Right atrium auricular region (tissue), 2 donors: ENCODE data around the gene CORO1A. TPM values are rescaled to one million over a fixed set of nuclear protein-coding genes. Genes with fewer than 3 reads are reported as not detected.
"Not testable (repeated sequence)": the region's sequence is repeated elsewhere in the genome, so short reads cannot be mapped to it uniquely, and the experiment has no call there.

ENCODE experiments used
- DNase-seq: peaks from one replicate; pipeline ENCODE4 v3.0.0-alpha.2; 2019; ENCODE audit warnings: low spot score
- H3K27ac ChIP-seq, 2 donors: fragments of 200-600 bp; sonication (generic); 1 replicate in 1 of 2; 2 replicates in 1 of 2; pipeline ENCODE4 v1.5.1; 2016 to 2019
- H3K27me3 ChIP-seq, 2 donors: fragments of 200-600 bp; sonication (generic); one replicate each; pipeline versions ENCODE4 v1.5.1 to v1.6.0; 2017 to 2019
- H3K36me3 ChIP-seq: fragments of 200-600 bp; sonication (generic); one replicate; pipeline ENCODE4 v1.5.1; 2016
- H3K4me1 ChIP-seq, 2 donors: fragments of 200-600 bp; sonication (generic); one replicate each; pipeline versions ENCODE4 v1.5.1 to v1.6.0; 2017 to 2019
- H3K4me3 ChIP-seq, 2 donors: fragments of 200-600 bp; sonication (generic); 1 replicate in 1 of 2; 2 replicates in 1 of 2; pipeline ENCODE4 v1.5.1; 2017 to 2019; ENCODE audit warnings: mild to moderate bottlenecking in 1 of 2, moderate library complexity in 1 of 2
- H3K9me3 ChIP-seq, 2 donors: fragments of 200-600 bp; sonication (generic); one replicate each; pipeline ENCODE4 v1.5.1; 2019
- CTCF ChIP-seq, 2 donors: fragments of 200-600 bp; sonication (generic); IDR thresholded peaks; one replicate each; pipeline ENCODE4 v1.5.1; 2019; ENCODE audit warnings: antibody characterized with exemption in 2 of 2
- total RNA-seq, 2 donors: library from RNA; depleted of rRNA; stranded (reverse); fragments of >200 nt; gene quantifications; one replicate each; pipeline ENCODE4 v1.1.0, GENCODE V29; 2016

Gene CORO1A
- total RNA-seq, 2 donors from 2014 or later, result 5.4 to 18.6 TPM

- Histone ChIP-seq H3K4me1 (no peaks in the 10 kb centered on the region), H3K27me3 (no peaks in the 10 kb centered on the region), H3K9me3 (no peaks in the 10 kb centered on the region), H3K27ac (no peak overlapping the region), H3K4me3 (no peak overlapping the region), H3K36me3 (no peaks in the 10 kb centered on the region)
- DNase-seq, result no peak
- no peak for TF ChIP-seq CTCF (IDR thresholded peaks at IDR 0.05)
Measured at GRCh38 chr16:30157214-30157613, 26.2 kb upstream of the CORO1A start.

- no peaks in the 10 kb centered on the region for H3K9me3 ChIP-seq
Measured at GRCh38 chr16:30163538-30163937, 19.9 kb upstream of the CORO1A start.

GRCh38 chr16:30166202-30166902 lies 17.1 kb upstream of the CORO1A start:
- Histone ChIP-seq H3K9me3 (no peaks in the 10 kb centered on the region), H3K4me3 (no peak overlapping the region), H3K4me1 (no peaks in the 10 kb centered on the region), H3K27ac (no peak overlapping the region), H3K27me3 (no peaks in the 10 kb centered on the region), H3K36me3 (no peaks in the 10 kb centered on the region)
- TF ChIP-seq CTCF (IDR thresholded peaks at IDR 0.05), result no peak
- no peak for DNase-seq

More at GRCh38 chr16:30163538-30163937, 19.9 kb upstream of the CORO1A start:
- H3K36me3 ChIP-seq, result no peaks in the 10 kb centered on the region
- no peaks in the 10 kb centered on the region for H3K4me1 ChIP-seq
- no peaks in the 10 kb centered on the region for H3K27me3 ChIP-seq
- TF ChIP-seq CTCF (IDR thresholded peaks at IDR 0.05), result no peak
- no peak overlapping the region for H3K4me3 ChIP-seq
- no peak for DNase-seq
- H3K27ac ChIP-seq, result no peak overlapping the region

- H3K36me3 ChIP-seq, H3K4me3 ChIP-seq, H3K4me1 ChIP-seq, H3K27ac ChIP-seq, H3K27me3 ChIP-seq, DNase-seq, H3K9me3 ChIP-seq: not testable (repeated sequence)
Measured at GRCh38 chr16:30168746-30169145, 14.7 kb upstream of the CORO1A start.

GRCh38 chr16:30169416-30169815 lies 14.0 kb upstream of the CORO1A start:
- not testable (repeated sequence) for H3K9me3 ChIP-seq, H3K27ac ChIP-seq, H3K27me3 ChIP-seq, H3K4me3 ChIP-seq, DNase-seq, H3K4me1 ChIP-seq, H3K36me3 ChIP-seq

- not testable (repeated sequence) for DNase-seq, H3K9me3 ChIP-seq, H3K4me1 ChIP-seq, H3K36me3 ChIP-seq, H3K27ac ChIP-seq, H3K27me3 ChIP-seq, H3K4me3 ChIP-seq
Measured at GRCh38 chr16:30170145-30170544, 13.3 kb upstream of the CORO1A start.

- no peaks in the 10 kb centered on the region for H3K27me3 ChIP-seq
- no peaks in the 10 kb centered on the region for H3K9me3 ChIP-seq
Measured at GRCh38 chr16:30173054-30173453, 10.3 kb upstream of the CORO1A start.

GRCh38 chr16:30176876-30177275 lies 6.5 kb upstream of the CORO1A start:
- H3K36me3 ChIP-seq, H3K27ac ChIP-seq, H3K4me3 ChIP-seq, H3K9me3 ChIP-seq, H3K4me1 ChIP-seq, H3K27me3 ChIP-seq, DNase-seq: not testable (repeated sequence)

More at GRCh38 chr16:30173054-30173453, 10.3 kb upstream of the CORO1A start:
- H3K4me3 ChIP-seq, result no peak overlapping the region
- no peaks in the 10 kb centered on the region for H3K36me3 ChIP-seq
- DNase-seq, result no peak
- TF ChIP-seq CTCF (IDR thresholded peaks at IDR 0.05), result no peak
- no peaks in the 10 kb centered on the region for H3K4me1 ChIP-seq
- H3K27ac ChIP-seq, result no peak overlapping the region
